ENCODE data around the gene TBCD. TPM values are rescaled to one million over a fixed set of nuclear protein-coding genes. Genes with fewer than 3 reads are reported as not detected.

TBCD gene
- total RNA-seq, 2 experiments from 2014 or later: 87.8 to 145 TPM

DNA sequence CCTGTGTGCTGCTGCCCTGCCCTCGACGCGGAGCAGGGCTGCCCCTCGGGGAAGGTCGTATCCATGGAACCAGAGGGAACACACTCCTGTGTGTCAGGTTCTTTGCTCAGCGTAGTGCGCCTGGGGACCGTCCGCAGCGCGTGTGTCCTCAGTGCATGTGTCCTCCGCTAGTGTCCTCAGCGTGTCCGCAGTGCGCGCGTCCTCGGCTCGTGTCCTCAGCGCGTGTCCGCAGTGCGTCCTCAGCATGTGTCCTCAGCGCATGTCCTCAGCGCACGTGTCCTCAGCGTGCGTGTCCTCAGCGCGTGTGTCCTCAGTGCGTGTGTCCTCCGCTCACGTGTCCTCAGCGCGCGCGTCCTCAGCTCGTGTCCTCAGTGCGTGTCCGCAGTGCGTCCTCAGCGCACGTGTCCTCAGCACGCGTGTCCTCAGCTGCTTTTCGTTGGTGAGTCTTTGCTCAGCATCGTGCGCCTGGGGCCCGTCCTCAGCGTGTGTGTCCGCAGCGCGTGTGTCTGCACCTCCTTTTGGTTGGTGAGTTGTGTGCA lies 147.2 kb downstream of the TBCD start:
- Histone ChIP-seq H3K36me3 (ENCODE audit: insufficient read depth, low read length) (peaks cover 57% of the 10 kb centered on the region), H3K4me3 (ENCODE audit: low read depth, low read length, poor library complexity, severe bottlenecking) (no peak overlapping the region), H4K20me1 (ENCODE audit: insufficient read depth, low read length) (no peaks in the 10 kb centered on the region), H3K27ac (ENCODE audit: low read depth, low read length, poor library complexity, severe bottlenecking) (no peak overlapping the region), H3K79me2 (ENCODE audit: insufficient read depth, low read depth, low read length) (no peaks in the 10 kb centered on the region), H3K4me2 (ENCODE audit: low read length) (no peak overlapping the region), H2AFZ (ENCODE audit: low read length) (no peak overlapping the region), H3K4me1 (ENCODE audit: insufficient read depth, low read length, poor library complexity, severe bottlenecking) (peaks cover 4% of the 10 kb centered on the region), H3K9me3 (ENCODE audit: low read length) (no peaks in the 10 kb centered on the region), H3K9me2 (ENCODE audit: insufficient read depth, low read length) (no peaks in the 10 kb centered on the region)
- TF ChIP-seq EZH2phosphoT487 (IDR thresholded peaks at IDR 0.05; ENCODE audit: borderline replicate concordance, low read depth, low read length) (no peak), CTCF (conservative IDR thresholded peaks at IDR 0.05; ENCODE audit: low read length) (no peak)
- ChIA-PET POLR2A (no interaction called here), CTCF (ENCODE audit: unreplicated experiment) (no interaction called here)
- intact Hi-C loops (cut with micrococcal nuclease; ENCODE audit: unreplicated experiment): no loop called here
- DNase-seq (ENCODE audit: low spot score): no peak
- BruUV-seq (replicated peaks): no TSS peak

- CTCF ChIA-PET (ENCODE audit: unreplicated experiment): no interaction called here
- Histone ChIP-seq H4K20me1 (ENCODE audit: insufficient read depth, low read length) (no peaks in the 10 kb centered on the region), H3K9me3 (ENCODE audit: low read length) (no peaks in the 10 kb centered on the region), H3K27ac (ENCODE audit: low read depth, low read length, poor library complexity, severe bottlenecking) (no peak overlapping the region), H3K4me2 (ENCODE audit: low read length) (no peak overlapping the region), H3K79me2 (ENCODE audit: insufficient read depth, low read depth, low read length) (no peaks in the 10 kb centered on the region), H3K4me1 (ENCODE audit: insufficient read depth, low read length, poor library complexity, severe bottlenecking) (no peaks in the 10 kb centered on the region), H2AFZ (ENCODE audit: low read length) (no peak overlapping the region), H3K9me2 (ENCODE audit: insufficient read depth, low read length) (no peaks in the 10 kb centered on the region), H3K36me3 (ENCODE audit: insufficient read depth, low read length) (peaks cover 51% of the 10 kb centered on the region), H3K4me3 (ENCODE audit: low read depth, low read length, poor library complexity, severe bottlenecking) (no peak overlapping the region)
- TF ChIP-seq EZH2phosphoT487 (IDR thresholded peaks at IDR 0.05; ENCODE audit: borderline replicate concordance, low read depth, low read length): no peak
- no peak for TF ChIP-seq CTCF (conservative IDR thresholded peaks at IDR 0.05; ENCODE audit: low read length)
- intact Hi-C loops (cut with micrococcal nuclease; ENCODE audit: unreplicated experiment): no loop called here
- POLR2A ChIA-PET: interaction anchor here (0.8 kb wide), 1 partner anchor 12 kb away, joined by 3 read pairs; no protein-coding TSS in a partner anchor
- DNase-seq (ENCODE audit: low spot score): no peak
- BruUV-seq (replicated peaks): no TSS peak
Observed at GRCh38 chr17:82899941-82900340, 148.1 kb downstream of the TBCD start.

- Histone ChIP-seq H2AFZ (ENCODE audit: low read length) (no peak overlapping the region), H3K4me2 (ENCODE audit: low read length) (no peak overlapping the region), H3K79me2 (ENCODE audit: insufficient read depth, low read depth, low read length) (no peaks in the 10 kb centered on the region), H3K9me2 (ENCODE audit: insufficient read depth, low read length) (no peaks in the 10 kb centered on the region), H3K36me3 (ENCODE audit: insufficient read depth, low read length) (peaks cover 47% of the 10 kb centered on the region), H3K27ac (ENCODE audit: low read depth, low read length, poor library complexity, severe bottlenecking) (no peak overlapping the region), H3K4me3 (ENCODE audit: low read depth, low read length, poor library complexity, severe bottlenecking) (no peak overlapping the region), H4K20me1 (ENCODE audit: insufficient read depth, low read length) (no peaks in the 10 kb centered on the region), H3K9me3 (ENCODE audit: low read length) (no peaks in the 10 kb centered on the region), H3K4me1 (ENCODE audit: insufficient read depth, low read length, poor library complexity, severe bottlenecking) (no peaks in the 10 kb centered on the region)
- TF ChIP-seq CTCF (conservative IDR thresholded peaks at IDR 0.05; ENCODE audit: low read length) (no peak), EZH2phosphoT487 (IDR thresholded peaks at IDR 0.05; ENCODE audit: borderline replicate concordance, low read depth, low read length) (no peak)
- CTCF ChIA-PET (ENCODE audit: unreplicated experiment): no interaction called here
- BruUV-seq (replicated peaks): no TSS peak
- intact Hi-C loops (cut with micrococcal nuclease; ENCODE audit: unreplicated experiment): no loop called here
- no peak for DNase-seq (ENCODE audit: low spot score)
- POLR2A ChIA-PET: no interaction called here
Observed at GRCh38 chr17:82900741-82901140, 148.9 kb downstream of the TBCD start.

Measured in OCI-LY7 (cell line).